Smooth muscle cell (in vitro differentiated cells): Measurements from ENCODE around the gene SAXO1. TPM values are rescaled to one million over a fixed set of nuclear protein-coding genes. Genes with fewer than 3 reads are reported as not detected.

Experiments used
- DNase-seq: peaks from one replicate; lab custom pipeline; 2025; ENCODE audit not compliant: unreplicated experiment; lab: John Stamatoyannopoulos, UW
- H2AFZ ChIP-seq: fragments of 200-600 bp; sonication (generic); 2 replicates; pipeline ENCODE4 v1.6.0; 2016; ENCODE audit warnings: antibody characterized with exemption, low read depth, mild to moderate bottlenecking
- H3F3A ChIP-seq: fragments of 200-600 bp; sonication (generic); 2 replicates; pipeline ENCODE4 v1.6.0; 2017; ENCODE audit warnings: antibody characterized with exemption, low read depth
- H3K27ac ChIP-seq: fragments of 200-600 bp; sonication (generic); 2 replicates; pipeline ENCODE4 v1.5.1; 2016; ENCODE audit warnings: low read depth, mild to moderate bottlenecking
- H3K27me3 ChIP-seq: fragments of 200-600 bp; sonication (generic); 2 replicates; pipeline ENCODE4 v1.6.1; 2016; ENCODE audit warnings: low read depth, mild to moderate bottlenecking
- H3K36me3 ChIP-seq: fragments of 200-600 bp; sonication (generic); 2 replicates; pipeline ENCODE4 v1.5.1; 2016; ENCODE audit warnings: low read depth
- H3K4me1 ChIP-seq: fragments of 200-600 bp; sonication (generic); 2 replicates; pipeline ENCODE4 v1.5.1; 2016; ENCODE audit warnings: low read depth
- H3K4me2 ChIP-seq: fragments of 200-600 bp; sonication (generic); 2 replicates; pipeline ENCODE4 v1.6.0; 2016; ENCODE audit warnings: mild to moderate bottlenecking
- H3K4me3 ChIP-seq: fragments of 200-600 bp; sonication (generic); 2 replicates; pipeline ENCODE4 v1.5.1; 2016; ENCODE audit warnings: mild to moderate bottlenecking
- H3K79me2 ChIP-seq: fragments of 200-600 bp; sonication (generic); 2 replicates; pipeline ENCODE4 v1.6.0; 2016; ENCODE audit warnings: low read depth, mild to moderate bottlenecking
- H3K9ac ChIP-seq: fragments of 200-600 bp; sonication (generic); 2 replicates; pipeline ENCODE4 v1.6.0; 2016; ENCODE audit warnings: low read depth
- H3K9me3 ChIP-seq: fragments of 200-600 bp; sonication (generic); replicated peaks from 2 replicates; pipeline ENCODE4 v1.5.1; 2016; ENCODE audit warnings: low read depth
- H4K20me1 ChIP-seq: fragments of 200-600 bp; sonication (generic); 2 replicates; pipeline ENCODE4 v1.6.0; 2016; ENCODE audit warnings: low read depth
- CTCF ChIP-seq: fragments of 200-600 bp; sonication (generic); IDR thresholded peaks from 2 replicates; pipeline ENCODE4 v1.5.1; 2017; ENCODE audit warnings: borderline replicate concordance, mild to moderate bottlenecking, antibody characterized with exemption; ENCODE audit not compliant: insufficient read depth, poor library complexity, severe bottlenecking
- WGBS: methylation state at CpG from one replicate; pipeline ENCODE4 v1.1.7; 2016; ENCODE audit warnings: low lambda C conversion rate; 5-methylcytosine and 5-hydroxymethylcytosine counted together
- polyA plus RNA-seq: library from polyadenylated mRNA; unstranded; fragments of >200 nt; fragmentation: Nextera tagmentation; extraction: Ambion mirVana; gene quantifications from 2 replicates; pipeline ENCODE4 v1.2.1, GENCODE V29; 2016
- total RNA-seq: library from RNA; depleted of rRNA; stranded (reverse); fragments of >200 nt; gene quantifications from 2 replicates; pipeline ENCODE4 v1.2.3, GENCODE V29; 2014

Gene SAXO1
- total and polyA plus RNA-seq, 2 experiments from 2014 or later, result 0.08 TPM; not detected in 1

- Histone ChIP-seq H3K4me3 (no peak overlapping the region), H3K9me3 (peaks cover 6% of the 10 kb centered on the region), H3K4me2 (no peak overlapping the region), H2AFZ (no peak overlapping the region), H3K9ac (no peak overlapping the region), H3K4me1 (no peaks in the 10 kb centered on the region), H3K27ac (no peak overlapping the region), H3K79me2 (no peaks in the 10 kb centered on the region), H3F3A (peaks cover 8% of the 10 kb centered on the region), H3K36me3 (no peaks in the 10 kb centered on the region), H3K27me3 (no peaks in the 10 kb centered on the region), H4K20me1 (no peaks in the 10 kb centered on the region)
- 100% methylated on average over 4 of the region's 4 CpGs for WGBS
- DNase-seq, result no peak
- TF ChIP-seq CTCF, result no peak
Measured at GRCh38 chr9:18981476-18982261, 51.3 kb downstream of the SAXO1 start.

GRCh38 chr9:18980189-18980588 lies 52.8 kb downstream of the SAXO1 start:
- Histone ChIP-seq H3F3A (peaks cover 19% of the 10 kb centered on the region), H3K9ac (no peak overlapping the region), H3K4me1 (no peaks in the 10 kb centered on the region), H3K27me3 (no peaks in the 10 kb centered on the region), H3K27ac (no peak overlapping the region), H3K79me2 (no peaks in the 10 kb centered on the region), H3K9me3 (peaks cover 6% of the 10 kb centered on the region), H2AFZ (no peak overlapping the region), H3K4me2 (no peak overlapping the region), H3K4me3 (no peak overlapping the region), H4K20me1 (no peaks in the 10 kb centered on the region), H3K36me3 (no peaks in the 10 kb centered on the region)
- no peak for DNase-seq
- no CpG with 5 or more reads among the region's 1 CpG for WGBS
- no peak for TF ChIP-seq CTCF

GRCh38 chr9:18979367-18979766 lies 53.6 kb downstream of the SAXO1 start:
- no peak overlapping the region for H3K4me2 ChIP-seq
- no peaks in the 10 kb centered on the region for H3K4me1 ChIP-seq
- H2AFZ ChIP-seq, result no peak overlapping the region
- no peaks in the 10 kb centered on the region for H3K79me2 ChIP-seq
- no peak for TF ChIP-seq CTCF
- H3K9me3 ChIP-seq, result peaks cover 6% of the 10 kb centered on the region
- WGBS, result 21% methylated on average over 2 of the region's 2 CpGs
- H3K9ac ChIP-seq, result no peak overlapping the region
- H3K27me3 ChIP-seq, result no peaks in the 10 kb centered on the region
- no peaks in the 10 kb centered on the region for H3K36me3 ChIP-seq
- no peak overlapping the region for H3K4me3 ChIP-seq
- H3K27ac ChIP-seq, result no peak overlapping the region
- DNase-seq, result no peak
- H3F3A ChIP-seq, result peaks cover 19% of the 10 kb centered on the region
- H4K20me1 ChIP-seq, result no peaks in the 10 kb centered on the region

- 96% methylated on average over 2 of the region's 2 CpGs for WGBS
- H3K36me3 ChIP-seq, result no peaks in the 10 kb centered on the region
Measured at GRCh38 chr9:18978188-18978587, 54.8 kb downstream of the SAXO1 start.

More at GRCh38 chr9:18978188-18978587, 54.8 kb downstream of the SAXO1 start:
- no peaks in the 10 kb centered on the region for H3K9me3 ChIP-seq
- no peak overlapping the region for H3K9ac ChIP-seq
- no peaks in the 10 kb centered on the region for H3K79me2 ChIP-seq
- H3F3A ChIP-seq, result peaks cover 19% of the 10 kb centered on the region
- H4K20me1 ChIP-seq, result no peaks in the 10 kb centered on the region
- TF ChIP-seq CTCF, result no peak
- DNase-seq, result no peak
- no peak overlapping the region for H3K4me3 ChIP-seq
- no peaks in the 10 kb centered on the region for H3K27me3 ChIP-seq
- H2AFZ ChIP-seq, result no peak overlapping the region
- H3K4me1 ChIP-seq, result no peaks in the 10 kb centered on the region
- H3K27ac ChIP-seq, result no peak overlapping the region
- H3K4me2 ChIP-seq, result no peak overlapping the region
